VCaP (cell line): ENCODE results near the gene BSCL2.
A peak's percentile ranks its signal among the peaks of the same experiment; 100 is the strongest.

Experiments
- H3K27ac ChIP-seq: fragments of 450-650 bp; 2 replicates; pipeline ENCODE4 v1.5.1; 2017
- CTCF ChIP-seq: fragments of 450-650 bp; conservative IDR thresholded peaks from 2 replicates; pipeline ENCODE4 v1.5.1; 2017; ENCODE audit warnings: mild to moderate bottlenecking, moderate library complexity

BSCL2 gene

DNA sequence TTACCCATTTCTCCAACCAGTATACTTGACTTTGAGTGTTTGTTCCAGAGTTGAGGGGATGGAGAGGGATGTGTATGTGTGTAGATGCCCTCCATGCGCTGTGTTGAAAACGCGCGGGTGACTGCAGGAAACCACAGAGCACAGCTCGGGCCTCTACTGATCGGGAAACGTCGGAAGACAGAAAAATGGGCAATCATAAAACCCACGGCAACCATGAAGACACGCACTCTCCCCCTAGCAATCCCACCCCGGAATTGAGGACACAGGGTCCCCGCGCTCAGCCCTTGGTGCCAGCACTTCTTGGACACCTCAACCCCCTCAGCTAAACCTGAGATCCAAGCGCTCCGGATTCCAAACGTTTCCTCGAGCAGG lies 36.0 kb downstream of the BSCL2 start:
- no peak for TF ChIP-seq CTCF
- H3K27ac ChIP-seq = peak overlapping the region; percentile 95

- TF ChIP-seq CTCF = no peak
- H3K27ac ChIP-seq = peak overlapping the region; percentile 95
Measured at GRCh38 chr11:62669420-62670161, 37.6 kb downstream of the BSCL2 start.

- H3K27ac ChIP-seq = peak overlapping the region; percentile 95
- TF ChIP-seq CTCF = no peak
Measured at GRCh38 chr11:62667460-62667859, 39.8 kb downstream of the BSCL2 start.

DNA sequence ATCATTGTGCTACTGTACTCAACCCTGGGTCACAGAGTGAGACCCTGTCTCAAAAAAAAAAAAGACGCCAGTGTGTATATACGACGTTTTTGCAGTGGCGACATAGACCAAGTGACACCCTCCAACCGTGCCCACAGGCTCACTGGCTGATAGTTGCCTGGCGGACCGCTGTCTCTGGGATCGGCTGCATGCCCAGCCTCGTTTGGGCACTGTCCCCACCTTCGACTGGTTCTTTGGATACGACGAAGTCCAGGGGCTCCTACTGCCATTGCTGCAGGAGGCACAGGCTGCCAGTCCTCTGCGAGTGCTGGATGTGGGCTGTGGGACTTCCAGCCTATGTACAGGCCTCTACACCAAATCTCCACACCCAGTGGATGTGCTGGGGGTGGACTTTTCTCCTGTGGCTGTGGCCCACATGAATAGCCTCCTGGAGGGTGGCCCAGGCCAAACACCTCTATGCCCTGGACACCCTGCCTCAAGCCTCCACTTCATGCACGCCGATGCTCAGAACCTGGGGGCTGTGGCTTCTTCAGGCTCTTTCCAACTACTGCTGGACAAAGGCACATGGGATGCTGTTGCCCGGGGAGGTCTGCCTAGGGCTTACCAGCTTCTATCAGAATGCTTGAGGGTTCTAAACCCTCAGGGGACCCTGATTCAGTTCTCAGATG lies 40.8 kb downstream of the BSCL2 start:
- TF ChIP-seq CTCF = no peak
- peak overlapping the region; percentile 95 for H3K27ac ChIP-seq

- no peak for TF ChIP-seq CTCF
- H3K27ac ChIP-seq = peak overlapping the region; percentile 95
Measured at GRCh38 chr11:62665599-62666258, 41.5 kb downstream of the BSCL2 start.

- peak within 1 kb of the TSS; percentile 95 for H3K27ac ChIP-seq
- TF ChIP-seq CTCF = no peak
Measured at GRCh38 chr11:62665075-62665598, 42.1 kb downstream of the BSCL2 start, which contains the start of the genes C11orf98 and CSKMT. Gene C11orf98 (minus strand): TSS chr11:62665210. CDS start chr11:62665169, 41 bp downstream. Gene CSKMT (plus strand): TSS chr11:62665312. CDS start chr11:62665880, 568 bp downstream.
